HepG2 (cell line): Measurements from ENCODE around the gene TRMT6. TPM values are rescaled to one million over a fixed set of nuclear protein-coding genes. Genes with fewer than 3 reads are reported as not detected.

Source experiments
- ATAC-seq: fragments of 200-7000 bp; cut with Tn5 transposase; 3 replicates; pipeline ENCODE4 v1.9.1; 2020; ENCODE audit warnings: mild to moderate bottlenecking, moderate library complexity
- BruUV-seq: library from RNA; stranded (reverse); fragments of 400-500 nt; replicated peaks from 2 replicates; lab custom pipeline; 2021; lab: Mats Ljungman, UMichigan
- CTCF ChIA-PET: fragments of 300-600 bp; formaldehyde crosslinking; extraction: SDS; loops from one replicate; lab custom pipeline; 2021; ENCODE audit warnings: low total read pairs, inconsistent platforms, low intra/inter-chr PET ratio; lab: Yijun Ruan, JAX
- POLR2A ChIA-PET: fragments of 350-600 bp; sonication (Branson Sonifier 250); formaldehyde crosslinking; loops from one replicate; lab custom pipeline; 2020; ENCODE audit warnings: antibody characterized with exemption, inconsistent platforms; lab: Yijun Ruan, JAX
- DNase-seq: peaks from one replicate; pipeline ENCODE4 v3.0.0-alpha.2; 2015; ENCODE audit warnings: low spot score
- FAIRE-seq: peaks from 3 replicates; lab custom pipeline; 2011; peaks lifted over from hg19 to GRCh38; lab: Jason Lieb, UNC
- H2AFZ ChIP-seq: one replicate; pipeline ENCODE4 v1.6.1; 2011; ENCODE audit warnings: low read length, inconsistent platforms
- H3K27ac ChIP-seq: fragments of 300-600 bp; 3 replicates; pipeline ENCODE4 v1.8.0; 2011; ENCODE audit warnings: mixed run types, mild to moderate bottlenecking, mixed read lengths, low read length, inconsistent platforms; ENCODE audit not compliant: insufficient read depth; ENCODE audit errors: extremely low read length
- H3K27me3 ChIP-seq, 2 experiments: fragments of 200-600 bp in 1 of 2; 2 replicates in 1 of 2; 3 replicates in 1 of 2; pipeline versions ENCODE4 v1.6.0 to v1.8.0; 2011; ENCODE audit warnings: low read length in 2 of 2, mild to moderate bottlenecking in 2 of 2, moderate library complexity in 2 of 2, inconsistent platforms in 1 of 2; ENCODE audit not compliant: insufficient read depth in 2 of 2, control insufficient read depth in 1 of 2
- H3K36me3 ChIP-seq, 2 experiments: fragments of 200-600 bp in 1 of 2; replicated peaks in 1 of 2; 2 replicates in 1 of 2; 3 replicates in 1 of 2; pipeline versions ENCODE4 v1.5.1 to v1.8.0; 2011; ENCODE audit warnings: low read length in 2 of 2, inconsistent platforms in 1 of 2; ENCODE audit not compliant: insufficient read depth in 2 of 2, control insufficient read depth in 1 of 2
- H3K4me1 ChIP-seq: 2 replicates; pipeline ENCODE4 v1.5.1; 2012; ENCODE audit warnings: low read length, inconsistent platforms; ENCODE audit not compliant: insufficient read depth
- H3K4me2 ChIP-seq: 2 replicates; pipeline ENCODE4 v1.6.0; 2011; ENCODE audit warnings: low read depth, low read length, inconsistent platforms
- H3K4me3 ChIP-seq, 3 experiments: fragments of 200-600 bp in 1 of 3; sonication (generic), shearing (Covaris generic) in 1 of 3; replicated peaks in 1 of 3; 2 replicates each; pipeline ENCODE4 v1.5.1; 2011 to 2016; ENCODE audit warnings: low read length in 3 of 3, inconsistent platforms in 2 of 3, low read depth in 2 of 3, mild to moderate bottlenecking in 2 of 3, control low read depth in 1 of 3, mixed read lengths in 1 of 3; ENCODE audit not compliant: insufficient read depth in 1 of 3
- H3K79me2 ChIP-seq: one replicate; pipeline ENCODE4 v1.6.1; 2011; ENCODE audit warnings: low read length, inconsistent platforms; ENCODE audit not compliant: insufficient read depth
- H3K9ac ChIP-seq: 2 replicates; pipeline ENCODE4 v1.6.0; 2011; ENCODE audit warnings: mild to moderate bottlenecking, low read depth, low read length, inconsistent platforms; ENCODE audit not compliant: insufficient read depth
- H3K9me3 ChIP-seq: 2 replicates; pipeline ENCODE4 v1.5.1; 2012; ENCODE audit warnings: mild to moderate bottlenecking, low read length
- H4K20me1 ChIP-seq: 2 replicates; pipeline ENCODE4 v1.6.0; 2011; ENCODE audit warnings: inconsistent platforms, mild to moderate bottlenecking, low read length, moderate library complexity; ENCODE audit not compliant: insufficient read depth
- ATF7 ChIP-seq, 2 experiments: fragments of 450-650 bp in 1 of 2; sonication (generic) in 1 of 2; formaldehyde crosslinking in 1 of 2; IDR thresholded peaks; 2 replicates each; pipeline versions ENCODE4 v1.4.0 to v1.6.1; 2016 to 2020; ENCODE audit warnings: antibody characterized with exemption in 1 of 2, mild to moderate bottlenecking in 1 of 2, missing genetic modification reagents in 1 of 2
- CEBPB ChIP-seq: IDR thresholded peaks from 2 replicates; pipeline ENCODE4 v1.6.1; 2011; ENCODE audit warnings: low read depth, low read length, improper control_type of control experiment, borderline replicate concordance
- CREB1 ChIP-seq, 2 experiments: fragments of 450-650 bp in 1 of 2; IDR thresholded peaks; 2 replicates each; pipeline ENCODE4 v1.6.1; 2016 to 2017; ENCODE audit warnings: control low read depth in 1 of 2, mild to moderate bottlenecking in 1 of 2, missing compliant biosample characterization in 1 of 2, missing genetic modification characterization in 1 of 2
- SRY ChIP-seq: sonication (generic); formaldehyde crosslinking; IDR thresholded peaks from 2 replicates; pipeline ENCODE4 v1.8.0; 2022; ENCODE audit warnings: mild to moderate bottlenecking, missing genetic modification reagents
- ZFP41 ChIP-seq: sonication (generic); formaldehyde crosslinking; IDR thresholded peaks from 2 replicates; pipeline ENCODE4 v1.4.0; 2020; ENCODE audit warnings: mild to moderate bottlenecking, missing genetic modification reagents, borderline replicate concordance
- WGBS: methylation state at CpG from one replicate; pipeline ENCODE4 v1.1.6; 2017; ENCODE audit warnings: low lambda C conversion rate; 5-methylcytosine and 5-hydroxymethylcytosine counted together
- in situ Hi-C: cut with HindIII; loops from 2 replicates; pipeline ENCODE4 v1.10.0; 2017; ENCODE audit warnings: low pct_unique_long_range_greater_than_20kb; ENCODE audit not compliant: extremely low pct_ligation_motif_present
- intact Hi-C: fragments of 100-400 bp; cut with micrococcal nuclease; formaldehyde crosslinking; loops from one replicate; pipeline ENCODE4 v1.10.0; 2022; ENCODE audit not compliant: unreplicated experiment
- polyA plus RNA-seq, 8 experiments: library from polyadenylated mRNA; depleted of rRNA in 3 of 8; stranded (reverse) in 7 of 8; unstranded in 1 of 8; fragments of >200 nt; fragmentation: Illumina TruSeq in 4 of 8; extraction: Trizol in 4 of 8; gene quantifications; 2 replicates each; pipeline versions ENCODE4 v1.2.1 to v1.2.3, GENCODE V29; 2011 to 2016; ENCODE audit warnings: low read depth in 4 of 8, missing spikeins in 1 of 8, mixed read lengths in 1 of 8; ENCODE audit not compliant: insufficient read depth in 1 of 8
- total RNA-seq, 5 experiments: library from RNA; depleted of rRNA; stranded (reverse); fragments of >200 nt; fragmentation: Illumina TruSeq; extraction: Trizol; gene quantifications; 2 replicates each; pipeline ENCODE4 v1.2.3, GENCODE V29; 2016; ENCODE audit warnings: low read depth in 1 of 5

The TRMT6 gene
- total and polyA plus RNA-seq, 2 of the 13 experiments (the other 11 are each of a cell fraction or from before 2014, with no cell fraction given) = 10.5 to 37.8 TPM

DNA sequence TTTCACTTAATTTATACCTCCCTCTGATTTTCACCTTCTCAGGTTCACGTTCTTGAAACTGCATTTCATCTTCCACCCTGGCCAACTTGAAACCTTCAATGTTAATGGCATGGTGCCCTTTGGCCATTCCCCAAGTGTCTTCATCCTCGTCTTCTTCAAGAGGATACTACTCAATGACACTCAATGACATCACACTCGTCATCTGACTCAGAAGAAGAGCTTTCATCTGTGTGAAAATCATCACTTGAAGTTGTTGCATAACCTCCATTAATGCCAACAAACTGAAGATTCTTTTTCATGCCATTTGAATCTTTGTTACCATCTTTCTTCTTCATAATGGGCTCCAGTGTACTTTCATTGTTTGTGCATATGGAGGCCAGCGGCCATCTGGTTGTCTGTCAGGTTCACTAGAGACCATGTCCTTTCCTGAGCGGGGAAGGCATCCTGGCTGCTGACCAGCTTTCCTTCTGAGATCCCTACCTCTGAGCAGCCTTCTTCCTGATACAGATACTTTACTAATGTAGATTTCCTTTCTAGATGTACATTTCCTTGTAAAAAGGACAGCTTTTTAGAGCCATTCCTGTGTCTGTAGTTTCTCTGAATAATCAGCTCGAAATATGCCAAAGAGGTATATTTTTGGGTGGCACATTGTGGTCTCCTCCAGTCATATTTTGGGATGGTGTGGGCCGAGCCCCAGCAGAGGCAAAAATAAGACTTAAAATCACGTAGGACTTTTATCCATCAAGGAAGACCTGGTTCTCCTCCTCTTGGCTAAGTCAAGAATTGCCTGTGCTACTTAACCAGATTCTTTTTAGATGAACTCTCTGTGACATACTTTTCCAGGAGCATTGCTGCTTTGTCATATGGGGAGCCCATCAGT is 21.3 kb downstream of the TRMT6 start:
- no peak overlapping the region for H2AFZ ChIP-seq
- H3K27me3 ChIP-seq = peaks cover 0 to 8% of the 10 kb centered on the region in 2 experiments; a peak in 1 of 5 replicates
- in situ Hi-C loops (no loop called here), intact Hi-C loops (no loop called here)
- no TSS peak for BruUV-seq
- DNase-seq (no peak), ATAC-seq (no peak), FAIRE-seq (no peak)
- H3K9me3 ChIP-seq = no peaks in the 10 kb centered on the region
- TF ChIP-seq ZFP41 (CRISPR knock-in tag) = no peak
- peak; percentile 90 for TF ChIP-seq CREB1 (IDR thresholded peaks at IDR 0.05)
- TF ChIP-seq CREB1 (CRISPR knock-in tag; IDR thresholded peaks at IDR 0.05) = no peak
- TF ChIP-seq SRY (CRISPR knock-in tag) = no peak
- TF ChIP-seq ATF7 (IDR thresholded peaks at IDR 0.05) = peak; percentile 43; the same call in 1 of the 2 replicates
- no peak for TF ChIP-seq ATF7 (CRISPR knock-in tag; IDR thresholded peaks at IDR 0.05)
- 0 out of 2 replicates have a peak, but pooled peaks have one; percentile 23 for TF ChIP-seq CEBPB
- H3K79me2 ChIP-seq = no peaks in the 10 kb centered on the region
- no peak overlapping the region for H3K4me2 ChIP-seq
- H4K20me1 ChIP-seq = no peaks in the 10 kb centered on the region
- H3K27ac ChIP-seq = no peak overlapping the region
- WGBS = 18% methylated on average over 8 of the region's 8 CpGs
- peaks cover 9% of the 10 kb centered on the region; the same call in 1 of the 2 replicates for H3K4me1 ChIP-seq
- ChIA-PET POLR2A (no interaction called here), CTCF (no interaction called here)
- no peak overlapping the region for H3K4me3 ChIP-seq
- H3K36me3 ChIP-seq = no peaks in the 10 kb centered on the region
- no peak overlapping the region for H3K9ac ChIP-seq
